Heart right ventricle (tissue), 16 donors: Measurements from ENCODE around the gene SPATA3. TPM values are rescaled to one million over a fixed set of nuclear protein-coding genes. Genes with fewer than 3 reads are reported as not detected.
"Not testable (repeated sequence)": the region's sequence is repeated elsewhere in the genome, so short reads cannot be mapped to it uniquely, and the experiment has no call there.

ENCODE experiments used
- ATAC-seq, 8 donors: fragments of 200-7000 bp; cut with Tn5 transposase; one replicate each; pipeline ENCODE4 v1.9.1; 2020; ENCODE audit warnings: mild to moderate bottlenecking in 8 of 8, moderate library complexity in 8 of 8, moderate number of reproducible peaks in 1 of 8
- DNase-seq, 2 donors: peaks; one replicate each; pipeline ENCODE4 v3.0.0-alpha.2; 2020
- H3K27ac ChIP-seq, 10 donors: fragments of 200-600 bp; sonication (generic) in 2 of 10; one replicate each; pipeline versions ENCODE4 v1.5.0 to v1.8.0; 2020 to 2022; ENCODE audit warnings: mild to moderate bottlenecking in 3 of 10
- H3K27me3 ChIP-seq, 7 donors: fragments of 200-600 bp; one replicate each; pipeline ENCODE4 v1.8.0; 2021 to 2022; ENCODE audit warnings: mild to moderate bottlenecking in 2 of 7
- H3K36me3 ChIP-seq, 9 donors: fragments of 200-600 bp; sonication (generic) in 1 of 9; one replicate each; pipeline versions ENCODE4 v1.5.0 to v1.8.0; 2020 to 2022; ENCODE audit warnings: mild to moderate bottlenecking in 2 of 9
- H3K4me1 ChIP-seq, 9 donors: fragments of 200-600 bp; sonication (generic) in 1 of 9; one replicate each; pipeline versions ENCODE4 v1.5.0 to v1.8.0; 2020 to 2022; ENCODE audit warnings: mild to moderate bottlenecking in 4 of 9
- H3K4me3 ChIP-seq, 10 donors: fragments of 200-600 bp; sonication (generic) in 2 of 10; one replicate each; pipeline versions ENCODE4 v1.5.0 to v1.8.0; 2020 to 2022; ENCODE audit warnings: mild to moderate bottlenecking in 7 of 10, moderate library complexity in 2 of 10
- H3K9me3 ChIP-seq, 11 donors: fragments of 200-600 bp in 10 of 11; sonication (generic) in 2 of 11; one replicate each; pipeline versions ENCODE4 v1.5.0 to v1.8.0; 2013 to 2022; ENCODE audit warnings: mild to moderate bottlenecking in 2 of 11, control low read depth in 1 of 11, moderate library complexity in 1 of 11
- CTCF ChIP-seq, 9 donors: fragments of 200-600 bp; sonication (generic) in 2 of 9; IDR thresholded peaks; one replicate each; pipeline versions ENCODE4 v1.5.0 to v1.8.0; 2021 to 2022; ENCODE audit warnings: antibody characterized with exemption in 9 of 9, mild to moderate bottlenecking in 5 of 9, moderate library complexity in 1 of 9
- WGBS, 2 donors: extraction: QIAGEN DNeasy Blood & Tissue Kit; methylation state at CpG; one replicate each; pipeline ENCODE4 v1.1.7; 2013; ENCODE audit warnings: inconsistent platforms in 1 of 2; 5-methylcytosine and 5-hydroxymethylcytosine counted together
- intact Hi-C, 10 donors: fragments of 100-400 bp; cut with DNase I; formaldehyde crosslinking; loops; one replicate each; pipeline versions ENCODE4 v1.11.1 to v1.14.2; 2022
- polyA plus RNA-seq, 2 donors: library from polyadenylated mRNA; stranded (reverse); fragments of 200-250 nt; gene quantifications; one replicate each; pipeline ENCODE4 v1.2.3, GENCODE V29; 2013
- total RNA-seq, 10 donors: library from RNA; stranded (reverse); fragmentation: NEBNext Ultra II Directional in 3 of 10; extraction: Animal tissue kit (Norgen Biotek cat#: 25700) in 3 of 10; gene quantifications; one replicate each; pipeline versions ENCODE4 v1.2.1 to v1.2.4, GENCODE V29; 2021 to 2023
- donor health status: Arrhythmogenic right ventricular cardiomyopathy.
- donor health status: ischemic (EF 13 %, LVEDD 7.1; RV severe dilation, severe dysfunction).
- donor health status: healthy with polysubstance abuse.
- donor health status: DM: no; HTN: yes; CAD: no.
- donor health status: DM: no; HTN: no; CAD: no.
- donor health status: ischemic (EF 25% LVEDD 6.9; RV normal size, moderate dysfunction).
- donor health status: ischemic (EF 25% LVEDD 5.7; RV mildly dilated, moderate dysfunction).
- donor health status: healthy.
- donor health status: DM: yes; HTN: yes; CAD: no.
- donor health status: Ischemic cardiomyopathy.
- donor health status: ischemic (EF 35%, LVEDD 5.7; RV mildly dilated, moderate dysfunction).
- donor health status: nonischemic (EF 11% LVEDD 7.7; RV severe dilation, severe dysfunction).
- donor health status: DM: yes; HTN: yes; CAD: no.
- donor health status: PGD.
- donor health status: ischemic (EF 29% LVEDD 5.4; RV normal size, mild dysfunction).
- donor health status: nonischemic (EF 23%, LVEDD 6.1; RV moderate dilation, normal function).

The SPATA3 gene
- total and polyA plus RNA-seq, 12 donors: not detected

GRCh38 chr2:231003186-231003585 is 7.3 kb downstream of the SPATA3 start:
- Histone ChIP-seq H3K9me3 (no peaks in the 10 kb centered on the region), H3K27ac (no peak overlapping the region), H3K4me1 (no peaks in the 10 kb centered on the region), H3K27me3 (peaks cover 0 to 56% (median 40%) of the 10 kb centered on the region in 7 donors), H3K4me3 (no peak overlapping the region), H3K36me3 (no peaks in the 10 kb centered on the region)
- intact Hi-C loops: no loop called here
- ATAC-seq: no peak
- 80 to 82% methylated on average over 2 of the region's 2 CpGs for WGBS, 2 donors
- no peak for TF ChIP-seq CTCF (IDR thresholded peaks at IDR 0.05)
- DNase-seq: no peak

GRCh38 chr2:231004930-231005329 is 9.0 kb downstream of the SPATA3 start:
- H3K27me3 ChIP-seq: peaks cover 0 to 59% (median 32%) of the 10 kb centered on the region in 7 donors
- H3K4me1 ChIP-seq, H3K27ac ChIP-seq, DNase-seq, H3K9me3 ChIP-seq, intact Hi-C loops, ATAC-seq, H3K36me3 ChIP-seq, H3K4me3 ChIP-seq: not testable (repeated sequence)

GRCh38 chr2:231007286-231008098 is 11.6 kb downstream of the SPATA3 start:
- WGBS, 2 donors: 70 to 73% methylated on average over 10 of the region's 10 CpGs

GRCh38 chr2:231008131-231008530 is 12.2 kb downstream of the SPATA3 start:
- Histone ChIP-seq H3K9me3 (no peaks in the 10 kb centered on the region), H3K4me3 (no peak overlapping the region), H3K27ac (no peak overlapping the region), H3K4me1 (no peaks in the 10 kb centered on the region), H3K36me3 (no peaks in the 10 kb centered on the region), H3K27me3 (peaks cover 0 to 47% (median 10%) of the 10 kb centered on the region in 7 donors)
- no peak for ATAC-seq
- no peak for DNase-seq
- WGBS, 2 donors: 89 to 92% methylated on average over 6 of the region's 6 CpGs
- intact Hi-C loops: no loop called here
- no peak for TF ChIP-seq CTCF (IDR thresholded peaks at IDR 0.05)

More at GRCh38 chr2:231007286-231008098, 11.6 kb downstream of the SPATA3 start:
- no peak for DNase-seq
- no peaks in the 10 kb centered on the region for H3K4me1 ChIP-seq
- peaks cover 0 to 47% (median 10%) of the 10 kb centered on the region in 7 donors for H3K27me3 ChIP-seq
- no peak for ATAC-seq
- H3K4me3 ChIP-seq: no peak overlapping the region
- H3K36me3 ChIP-seq: no peaks in the 10 kb centered on the region
- TF ChIP-seq CTCF (IDR thresholded peaks at IDR 0.05): no peak
- H3K9me3 ChIP-seq: no peaks in the 10 kb centered on the region
- intact Hi-C loops: no loop called here
- H3K27ac ChIP-seq: no peak overlapping the region
